WERI-Rb-1 (cell line): ENCODE data around the gene RARS1.

Experiments
- DNase-seq: peaks from one replicate; pipeline ENCODE4 v3.0.0-alpha.2; 2020
- H3K27ac ChIP-seq: fragments of 250-450 bp; sonication (Bioruptor Pico); 2 replicates; pipeline ENCODE4 v1.5.1; 2020; ENCODE audit warnings: mild to moderate bottlenecking, moderate library complexity
- H3K27me3 ChIP-seq: fragments of 250-450 bp; sonication (Bioruptor Pico); 2 replicates; pipeline ENCODE4 v1.5.1; 2021; ENCODE audit warnings: mild to moderate bottlenecking, low read depth, moderate library complexity; ENCODE audit not compliant: insufficient read depth, severe bottlenecking
- H3K36me3 ChIP-seq: fragments of 250-450 bp; sonication (Bioruptor Pico); 2 replicates; pipeline ENCODE4 v1.5.1; 2020; ENCODE audit warnings: mild to moderate bottlenecking, moderate library complexity
- H3K4me3 ChIP-seq: 2 replicates; pipeline ENCODE4 v1.5.1; 2011; ENCODE audit warnings: low read depth, mild to moderate bottlenecking, control low read depth, low read length
- H3K9me3 ChIP-seq: fragments of 250-450 bp; sonication (Bioruptor Pico); 2 replicates; pipeline ENCODE4 v1.5.1; 2021; ENCODE audit warnings: mild to moderate bottlenecking, moderate library complexity; ENCODE audit not compliant: severe bottlenecking
- CTCF ChIP-seq: IDR thresholded peaks from 2 replicates; pipeline ENCODE4 v1.5.1; 2011; ENCODE audit warnings: low read depth, mild to moderate bottlenecking, control low read depth, inconsistent platforms, low read length

The RARS1 gene

GRCh38 chr5:168568738-168569137 is 82.5 kb downstream of the RARS1 start:
- peaks cover 42% of the 10 kb centered on the region for H3K36me3 ChIP-seq
- no peak overlapping the region for H3K27ac ChIP-seq
- DNase-seq: no peak
- TF ChIP-seq CTCF: no peak
- H3K9me3 ChIP-seq: no peaks in the 10 kb centered on the region
- H3K27me3 ChIP-seq: no peaks in the 10 kb centered on the region
- H3K4me3 ChIP-seq: no peak overlapping the region
